Bone marrow (tissue), 2 donors: ENCODE results near the gene ZNF91.
"Not testable (repeated sequence)": the region's sequence is repeated elsewhere in the genome, so short reads cannot be mapped to it uniquely, and the experiment has no call there.

ENCODE experiments used
- DNase-seq, 2 donors: peaks; one replicate each; lab custom pipeline; 2025; lab: John Stamatoyannopoulos, UW

The ZNF91 gene

DNA sequence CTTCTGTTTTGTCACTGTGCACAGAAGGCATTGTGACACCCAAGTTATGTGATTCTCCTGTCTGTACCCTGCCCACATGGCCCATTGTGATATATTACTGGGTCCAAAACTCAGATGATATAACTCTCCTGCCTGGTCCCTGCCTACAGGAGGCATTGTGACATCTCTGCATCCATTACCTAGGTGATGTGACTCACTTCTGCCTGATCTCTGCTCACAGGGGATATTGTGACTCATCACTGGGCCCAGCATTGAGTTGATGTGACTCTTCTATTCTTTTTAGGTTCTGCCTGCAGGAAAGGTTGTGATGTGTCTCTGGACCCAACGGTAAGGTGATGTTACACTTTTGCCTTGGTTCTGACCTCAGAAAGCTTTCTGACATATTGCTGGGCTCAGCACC lies 77.1 kb downstream of the ZNF91 start:
- DNase-seq, result no peak

DNA sequence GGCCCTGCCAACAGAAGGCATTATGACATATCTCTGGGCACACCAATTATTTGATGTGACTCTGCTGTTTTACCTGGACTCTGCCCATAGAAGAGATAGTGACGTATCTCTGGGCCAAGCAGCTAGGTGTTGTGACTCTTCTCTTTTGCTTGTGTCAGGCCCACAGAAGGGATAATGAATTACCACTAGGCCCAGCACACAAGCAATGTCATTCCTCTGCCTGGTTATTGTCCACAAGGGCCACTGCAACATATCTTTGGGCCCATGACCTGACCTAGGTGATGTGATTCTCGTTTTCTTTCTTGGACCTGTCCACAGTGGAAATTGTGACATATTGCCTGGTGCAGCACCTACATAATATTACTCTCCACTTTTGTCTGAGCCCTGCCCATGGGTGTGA lies 80.0 kb downstream of the ZNF91 start:
- no peak for DNase-seq

DNA sequence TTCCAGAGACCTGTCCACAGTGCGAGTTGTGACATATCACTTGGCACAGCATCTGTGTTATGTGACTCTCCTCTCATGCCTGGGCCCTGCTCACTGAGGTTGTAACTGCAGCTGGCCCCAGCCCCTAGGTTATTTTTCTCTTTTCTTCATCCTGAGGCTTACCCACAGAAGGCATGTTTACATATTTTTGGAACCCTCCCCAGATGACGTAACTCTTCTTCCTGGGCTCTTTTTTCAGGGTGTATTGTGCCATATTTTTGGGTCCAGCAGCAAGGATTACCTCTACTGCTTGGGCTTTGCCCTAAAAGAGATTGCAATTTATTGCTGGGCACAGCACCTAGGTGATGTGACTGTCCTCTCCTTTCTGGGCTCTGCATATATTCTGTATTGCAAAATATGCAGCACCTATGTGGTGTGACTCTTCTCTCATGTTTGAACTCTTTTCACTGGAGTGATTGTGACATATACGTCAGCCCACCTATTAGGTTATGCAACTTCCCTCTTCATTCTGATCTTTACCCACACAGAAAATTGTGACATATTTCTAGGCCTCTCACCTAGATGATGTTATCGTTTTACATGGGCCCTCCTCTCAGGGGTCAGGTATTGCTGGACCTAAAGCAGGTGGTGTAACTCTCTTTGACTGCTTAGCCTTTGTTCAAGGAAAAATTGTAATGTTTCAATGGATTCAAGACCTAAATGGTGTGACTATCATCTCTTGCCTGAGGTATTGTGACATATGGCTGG lies 80.6 kb downstream of the ZNF91 start:
- DNase-seq, result no peak

DNA sequence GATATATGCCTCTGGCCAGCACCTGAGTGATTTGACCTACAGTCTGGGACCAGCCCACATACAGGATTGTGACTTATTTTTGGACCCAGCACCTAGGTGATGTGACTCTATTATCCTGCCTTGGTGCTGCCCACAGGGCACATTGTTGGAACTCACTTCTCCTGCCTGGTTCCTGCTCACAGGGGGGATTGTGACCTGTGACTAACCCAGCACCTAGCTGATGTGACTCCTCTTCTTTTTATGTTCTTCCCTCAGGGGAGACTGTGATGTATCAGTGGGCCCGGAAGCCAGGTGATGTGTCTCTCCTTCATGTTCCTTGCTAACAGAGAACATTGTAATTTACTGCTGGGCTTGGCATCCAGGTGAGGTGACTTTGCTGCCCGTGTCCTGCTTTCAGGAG lies 82.1 kb downstream of the ZNF91 start:
- DNase-seq, result no peak

DNA sequence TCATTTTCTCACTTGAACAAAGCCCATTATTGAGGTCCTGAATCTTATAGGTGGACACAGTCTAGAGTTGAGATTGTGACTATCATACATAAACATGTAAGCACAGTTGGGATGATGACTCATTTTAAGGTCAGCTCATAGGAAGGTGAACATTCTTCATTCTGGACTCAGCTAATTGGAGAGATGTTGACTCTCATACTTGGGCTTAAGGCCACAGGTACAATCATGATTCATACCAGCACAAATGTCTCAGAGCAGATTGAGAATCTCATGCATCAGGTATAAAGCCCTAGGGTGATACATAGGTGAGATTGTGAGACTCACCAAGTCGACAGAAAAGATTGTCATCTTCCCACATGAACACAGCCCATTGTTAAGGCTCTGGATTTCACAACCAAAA lies 82.8 kb downstream of the ZNF91 start:
- no peak for DNase-seq

DNA sequence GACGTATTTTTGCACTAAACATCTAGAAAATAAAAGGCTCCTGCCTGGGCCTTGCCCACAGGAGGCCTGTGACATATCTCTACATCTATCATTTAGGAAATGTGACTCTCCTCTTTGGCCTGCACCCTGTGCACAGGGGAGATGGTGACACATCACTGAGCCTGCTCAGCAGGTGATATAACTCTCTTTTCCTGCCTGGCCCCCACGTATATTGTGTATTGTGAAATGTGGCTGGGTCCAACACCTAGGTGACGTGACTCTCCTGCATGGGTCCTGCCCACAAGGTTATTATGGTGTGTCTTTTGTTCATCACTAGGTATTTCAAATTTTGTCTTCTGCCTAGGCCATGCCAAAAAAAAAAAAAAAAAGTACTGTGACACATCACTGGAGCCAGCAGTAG lies 83.7 kb downstream of the ZNF91 start:
- DNase-seq, result no peak

DNA sequence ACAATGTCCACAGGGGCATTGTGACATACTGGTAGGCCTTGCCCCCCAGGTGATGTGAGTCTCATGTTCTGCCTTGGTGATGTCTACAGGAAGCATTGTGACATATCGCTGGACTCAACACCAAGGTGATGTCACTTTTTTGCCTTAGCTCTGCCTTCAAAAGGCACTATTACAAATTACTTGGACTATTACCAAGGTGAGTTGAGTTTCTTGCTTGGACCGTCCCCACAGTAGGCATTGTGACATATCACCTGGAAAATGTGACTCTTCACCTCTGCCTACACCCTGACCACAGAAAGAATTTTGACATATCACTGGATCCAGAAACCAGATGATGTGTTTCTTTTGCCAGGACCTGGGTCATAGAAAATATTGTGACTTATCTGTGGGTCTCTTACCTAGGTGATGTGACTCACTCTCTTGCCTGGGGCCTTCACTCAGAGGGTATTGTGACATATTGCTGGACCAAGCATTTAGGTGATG lies 84.5 kb downstream of the ZNF91 start:
- no peak for DNase-seq

DNA sequence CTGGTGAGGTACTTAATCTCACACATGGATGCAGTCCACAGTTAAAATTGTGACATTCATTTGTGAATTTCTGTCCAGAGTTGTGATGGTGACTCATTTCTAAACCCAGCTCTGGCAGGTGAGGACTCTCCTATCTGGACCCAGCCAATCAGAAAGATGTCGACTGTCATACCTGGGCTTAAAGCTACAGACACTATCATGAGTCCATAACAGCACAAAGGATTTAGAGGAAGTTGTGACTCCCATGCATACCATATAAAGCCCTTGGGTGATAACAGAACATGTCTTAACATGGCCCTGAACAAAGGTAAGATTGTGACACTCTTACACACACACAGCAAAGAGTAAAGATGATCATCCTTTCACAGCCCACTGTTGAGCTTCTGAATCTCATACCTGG lies 85.3 kb downstream of the ZNF91 start:
- no peak for DNase-seq

DNA sequence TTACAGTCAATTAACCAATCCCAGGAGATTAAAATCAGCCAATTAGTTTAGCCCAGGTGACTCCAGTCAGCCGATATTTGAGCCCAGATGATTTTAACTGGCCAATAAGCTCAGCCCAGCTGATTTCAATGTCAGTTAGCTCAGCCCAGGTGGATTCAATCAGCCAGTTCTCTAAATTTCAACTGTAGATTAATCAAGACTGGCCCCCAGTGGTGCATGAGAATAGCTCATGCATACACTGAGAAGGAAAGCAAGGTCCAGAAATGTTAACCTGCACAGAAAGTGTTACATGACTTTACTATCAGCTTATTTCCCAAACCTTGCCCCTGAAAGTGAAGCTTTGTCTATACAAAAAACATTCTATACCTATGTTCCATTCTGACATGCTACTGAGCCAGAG lies 89.7 kb downstream of the ZNF91 start:
- DNase-seq, result no peak

DNA sequence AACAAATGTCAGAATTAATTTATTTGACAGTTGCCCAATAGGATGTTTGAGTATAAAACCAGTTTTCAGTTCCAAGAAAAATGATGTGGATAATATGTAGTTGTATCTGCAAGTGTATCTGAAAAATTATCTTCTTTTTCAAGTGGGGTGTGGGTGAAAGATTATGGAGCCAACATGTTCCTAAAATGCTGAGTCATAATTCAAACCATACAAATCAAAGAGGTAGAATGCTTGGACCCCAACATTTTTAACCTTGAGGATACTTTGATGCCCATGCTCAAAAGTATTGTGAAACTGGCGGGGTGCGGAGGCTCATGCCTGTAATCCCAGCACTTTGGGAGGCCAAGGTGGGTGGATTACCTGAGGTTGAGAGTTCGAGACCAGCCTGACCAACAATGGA lies 91.0 kb downstream of the ZNF91 start:
- no peak for DNase-seq

DNA sequence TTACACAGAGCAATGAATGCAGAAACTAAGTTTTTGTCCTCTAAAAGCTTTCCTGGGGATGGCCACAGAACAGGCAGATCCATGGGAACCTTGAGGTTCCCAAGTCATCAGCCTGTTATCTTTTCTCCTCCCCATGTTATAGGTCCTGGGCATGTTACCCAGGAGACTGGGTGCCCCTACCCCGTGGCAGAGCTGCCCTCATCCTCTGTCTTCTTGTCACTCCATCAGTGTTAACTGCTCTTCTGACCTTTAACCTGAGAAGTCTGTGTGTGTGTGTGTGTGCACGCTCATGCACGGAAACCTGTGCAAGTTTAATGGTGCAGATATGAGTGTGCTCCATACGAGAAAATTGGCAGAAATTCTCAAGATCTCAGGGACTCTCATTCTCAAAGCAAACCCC lies 101.1 kb downstream of the ZNF91 start:
- no peak for DNase-seq

DNA sequence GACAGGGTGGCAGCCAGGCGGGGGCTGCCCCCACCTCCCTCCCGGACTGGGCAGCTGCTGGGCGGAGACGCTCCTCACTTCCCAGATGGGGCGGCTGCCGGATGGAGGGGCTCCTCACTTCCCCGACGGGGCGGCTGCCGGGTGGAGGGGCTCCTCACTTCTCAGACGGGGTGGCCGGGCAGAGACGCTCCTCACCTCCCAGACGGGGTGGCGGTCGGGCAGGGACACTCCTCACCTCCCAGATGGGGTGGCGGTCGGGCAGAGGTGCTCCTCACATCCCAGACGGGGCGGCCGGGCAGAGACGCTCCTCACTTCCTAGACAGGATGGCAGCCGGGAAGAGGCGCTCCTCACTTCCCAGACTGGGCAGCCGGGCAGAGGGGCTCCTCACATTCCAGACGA lies 105.3 kb downstream of the ZNF91 start:
- not testable (repeated sequence) for DNase-seq
